Caco-2 (cell line): ENCODE data around the gene ZNF774. TPM values are rescaled to one million over a fixed set of nuclear protein-coding genes. Genes with fewer than 3 reads are reported as not detected.

Experiments
- BruUV-seq: library from RNA; stranded (reverse); fragments of 400-500 nt; replicated peaks from 2 replicates; lab custom pipeline; 2021; lab: Mats Ljungman, UMichigan
- CTCF ChIA-PET: fragments of 300-600 bp; sonication (Branson Sonifier 250); formaldehyde crosslinking; loops from one replicate; lab custom pipeline; 2022; ENCODE audit warnings: antibody characterized with exemption; lab: Charles Lee
- POLR2A ChIA-PET: fragments of 300-600 bp; sonication (Branson Sonifier 250); formaldehyde crosslinking; loops from one replicate; lab custom pipeline; 2022; ENCODE audit warnings: antibody characterized with exemption; lab: Charles Lee
- DNase-seq, 2 experiments: peaks; one replicate each; pipeline versions ENCODE4 v3.0.0 to v3.0.0-alpha.2; 2020 to 2022
- H3K27me3 ChIP-seq: replicated peaks from 2 replicates; pipeline ENCODE4 v1.6.0; 2011; ENCODE audit warnings: low read length; ENCODE audit not compliant: control insufficient read depth, insufficient read depth
- H3K36me3 ChIP-seq: 2 replicates; pipeline ENCODE4 v1.5.1; 2011; ENCODE audit warnings: low read length; ENCODE audit not compliant: control insufficient read depth, insufficient read depth
- H3K4me1 ChIP-seq: fragments of 250-450 bp; sonication (Bioruptor Pico); 2 replicates; pipeline ENCODE4 v1.5.1; 2020; ENCODE audit warnings: mild to moderate bottlenecking
- H3K4me3 ChIP-seq: 2 replicates; pipeline ENCODE4 v1.5.1; 2011; ENCODE audit warnings: low read depth, mild to moderate bottlenecking, control low read depth, low read length
- H3K9me3 ChIP-seq: fragments of 250-450 bp; sonication (Bioruptor Pico); 2 replicates; pipeline ENCODE4 v1.5.1; 2020; ENCODE audit warnings: mild to moderate bottlenecking, moderate library complexity
- H3K27ac Mint-ChIP-seq: one replicate; pipeline ENCODE4 v1.8.0; 2022; ENCODE audit warnings: mixed read lengths; ENCODE audit not compliant: unreplicated experiment
- H3K27me3 Mint-ChIP-seq: one replicate; pipeline ENCODE4 v1.8.0; 2022; ENCODE audit warnings: mixed read lengths; ENCODE audit not compliant: insufficient read depth, unreplicated experiment
- H3K36me3 Mint-ChIP-seq: one replicate; pipeline ENCODE4 v1.8.0; 2022; ENCODE audit warnings: mild to moderate bottlenecking, mixed read lengths; ENCODE audit not compliant: insufficient read depth, unreplicated experiment
- H3K4me1 Mint-ChIP-seq: one replicate; pipeline ENCODE4 v1.8.0; 2022; ENCODE audit warnings: low read depth, mixed read lengths; ENCODE audit not compliant: unreplicated experiment
- H3K4me3 Mint-ChIP-seq: one replicate; pipeline ENCODE4 v1.8.0; 2022; ENCODE audit warnings: mild to moderate bottlenecking, moderate library complexity, mixed read lengths; ENCODE audit not compliant: unreplicated experiment
- H3K9me3 Mint-ChIP-seq: one replicate; pipeline ENCODE4 v1.8.0; 2022; ENCODE audit warnings: mixed read lengths; ENCODE audit not compliant: unreplicated experiment
- intact Hi-C: fragments of 100-400 bp; cut with micrococcal nuclease; formaldehyde crosslinking; loops from one replicate; pipeline ENCODE4 v1.10.0; 2022; ENCODE audit not compliant: unreplicated experiment
- total RNA-seq: library from RNA; stranded (reverse); gene quantifications from 2 replicates; pipeline ENCODE4 v1.2.3, GENCODE V29; 2022
- TF ChIP-seq, protein P1 (sequence below), 2 experiments: fragments of 200-600 bp in 1 of 2; IDR thresholded peaks; 1 replicate in 1 of 2; 2 replicates in 1 of 2; pipeline versions ENCODE4 v1.5.1 to v1.8.0; 2011 to 2022; ENCODE audit warnings: antibody characterized with exemption in 1 of 2, control low read depth in 1 of 2, inconsistent platforms in 1 of 2, low read depth in 1 of 2, low read length in 1 of 2, mild to moderate bottlenecking in 1 of 2, moderate library complexity in 1 of 2; ENCODE audit not compliant: insufficient read depth in 1 of 2, severe bottlenecking in 1 of 2, unreplicated experiment in 1 of 2

ZNF774 gene
- total RNA-seq, 1 experiment from 2014 or later: 11.9 TPM

DNA sequence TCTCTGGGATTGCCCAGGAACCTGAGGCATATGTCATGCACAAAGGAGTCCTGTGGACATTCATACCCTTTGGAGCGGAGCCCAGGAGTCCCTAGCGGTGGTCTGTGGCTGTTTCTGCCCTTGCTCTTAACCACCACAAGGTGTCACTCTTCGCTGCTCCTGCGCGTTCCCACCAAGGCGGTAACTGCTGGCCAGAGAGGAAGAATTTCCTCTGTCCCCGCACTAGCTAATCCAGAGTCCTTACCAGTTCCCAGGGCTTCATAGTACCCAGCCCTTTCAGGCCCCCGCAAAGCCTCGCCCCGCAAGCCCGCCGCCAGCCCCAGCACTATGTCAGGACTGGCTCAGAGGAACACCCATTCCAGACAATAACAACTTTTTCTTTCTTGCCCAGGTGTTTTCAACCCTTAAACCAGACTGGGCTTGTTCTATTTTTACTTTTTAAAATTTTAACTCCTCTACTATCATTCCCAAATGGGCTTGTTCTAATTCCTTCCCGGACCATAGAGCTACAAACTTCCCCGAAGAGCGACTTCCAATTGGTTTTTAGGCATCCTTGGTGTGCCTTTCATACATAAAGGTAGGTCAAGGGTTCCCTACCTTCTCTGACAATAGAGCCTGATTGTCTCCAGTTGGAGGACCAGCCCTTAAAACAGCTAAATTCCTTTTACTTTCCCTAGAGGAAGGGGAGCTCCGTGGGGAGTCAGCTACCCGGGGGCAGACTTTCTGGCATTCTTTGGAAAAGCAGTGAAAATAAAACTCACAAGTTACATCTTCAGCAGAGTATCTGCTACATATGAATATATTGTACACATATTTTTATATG is 31.8 kb upstream of the ZNF774 start:
- Histone ChIP-seq H3K4me3 (peak overlapping the region; percentile 26), H3K27me3 (no peaks in the 10 kb centered on the region), H3K4me1 (peaks cover 17% of the 10 kb centered on the region), H3K36me3 (no peaks in the 10 kb centered on the region), H3K9me3 (no peaks in the 10 kb centered on the region)
- H3K27me3 Mint-ChIP-seq: no peaks in the 10 kb centered on the region
- ChIA-PET POLR2A (interaction anchor here (0.8 kb wide), 3 partner anchors 9 to 68 kb away, joined by 3 to 11 read pairs (median 4); partner anchors contain the start of gene IQGAP1), CTCF (interaction anchor here (0.7 to 2.6 kb wide), 19 partner anchors 9 to 328 kb away, joined by 3 to 32 read pairs (median 5); partner anchors contain the start of genes CIB1, GDPGP1, IQGAP1 and ZNF774)
- no peaks in the 10 kb centered on the region for H3K9me3 Mint-ChIP-seq
- no TSS peak for BruUV-seq
- peak overlapping the region; percentile 61 for H3K4me3 Mint-ChIP-seq
- intact Hi-C loops: loop anchor here (1.0 to 2.0 kb wide), 5 partner anchors 27 to 373 kb away; partner anchors contain the start of gene IQGAP1
- peaks cover 18% of the 10 kb centered on the region for H3K4me1 Mint-ChIP-seq
- H3K27ac Mint-ChIP-seq: peak overlapping the region; percentile 60
- no peaks in the 10 kb centered on the region for H3K36me3 Mint-ChIP-seq
- peak; percentile 86 for DNase-seq
- TF ChIP-seq, protein P1, sequence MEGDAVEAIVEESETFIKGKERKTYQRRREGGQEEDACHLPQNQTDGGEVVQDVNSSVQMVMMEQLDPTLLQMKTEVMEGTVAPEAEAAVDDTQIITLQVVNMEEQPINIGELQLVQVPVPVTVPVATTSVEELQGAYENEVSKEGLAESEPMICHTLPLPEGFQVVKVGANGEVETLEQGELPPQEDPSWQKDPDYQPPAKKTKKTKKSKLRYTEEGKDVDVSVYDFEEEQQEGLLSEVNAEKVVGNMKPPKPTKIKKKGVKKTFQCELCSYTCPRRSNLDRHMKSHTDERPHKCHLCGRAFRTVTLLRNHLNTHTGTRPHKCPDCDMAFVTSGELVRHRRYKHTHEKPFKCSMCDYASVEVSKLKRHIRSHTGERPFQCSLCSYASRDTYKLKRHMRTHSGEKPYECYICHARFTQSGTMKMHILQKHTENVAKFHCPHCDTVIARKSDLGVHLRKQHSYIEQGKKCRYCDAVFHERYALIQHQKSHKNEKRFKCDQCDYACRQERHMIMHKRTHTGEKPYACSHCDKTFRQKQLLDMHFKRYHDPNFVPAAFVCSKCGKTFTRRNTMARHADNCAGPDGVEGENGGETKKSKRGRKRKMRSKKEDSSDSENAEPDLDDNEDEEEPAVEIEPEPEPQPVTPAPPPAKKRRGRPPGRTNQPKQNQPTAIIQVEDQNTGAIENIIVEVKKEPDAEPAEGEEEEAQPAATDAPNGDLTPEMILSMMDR (IDR thresholded peaks at IDR 0.05; ENCODE audit: insufficient read depth in 1 of 2, low read depth in 1 of 2, low read length in 1 of 2, severe bottlenecking in 1 of 2, unreplicated experiment in 1 of 2): peak; percentile 96 to 97

DNA sequence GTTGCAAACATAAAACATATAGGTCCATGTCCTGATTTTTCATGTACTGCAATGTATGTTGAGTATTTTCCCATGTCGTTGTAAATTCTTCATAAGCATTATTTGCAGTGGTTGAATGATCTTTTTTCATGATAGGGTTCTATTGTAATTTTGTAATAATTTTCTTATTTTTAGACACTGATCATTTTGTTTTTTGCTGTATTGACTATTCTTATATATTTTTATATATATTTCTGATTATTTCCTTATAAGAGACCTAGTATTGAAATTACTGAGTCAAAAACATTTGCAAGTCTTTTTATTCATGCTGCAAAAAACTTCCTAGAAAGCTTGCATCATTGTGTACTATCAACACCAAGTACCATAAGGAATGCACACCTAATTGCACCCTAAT is 31.2 kb upstream of the ZNF774 start:
- Histone ChIP-seq H3K36me3 (no peaks in the 10 kb centered on the region), H3K4me3 (no peak overlapping the region), H3K9me3 (no peaks in the 10 kb centered on the region), H3K4me1 (peaks cover 17% of the 10 kb centered on the region), H3K27me3 (no peaks in the 10 kb centered on the region)
- no peak for DNase-seq
- Mint-ChIP-seq H3K27ac (peak overlapping the region; percentile 60), H3K9me3 (no peaks in the 10 kb centered on the region), H3K4me1 (peaks cover 18% of the 10 kb centered on the region), H3K27me3 (no peaks in the 10 kb centered on the region), H3K4me3 (no peak overlapping the region), H3K36me3 (no peaks in the 10 kb centered on the region)
- ChIA-PET CTCF (interaction anchor here (1.0 to 2.3 kb wide), 13 partner anchors 8 to 327 kb away, joined by 3 to 32 read pairs (median 6); partner anchors contain the start of genes CIB1, GDPGP1, IQGAP1 and ZNF774), POLR2A (interaction anchor here (0.8 kb wide), 1 partner anchor 9 kb away, joined by 4 read pairs; no protein-coding TSS in a partner anchor)
- intact Hi-C loops: loop anchor here (1.0 to 2.0 kb wide), 5 partner anchors 28 to 372 kb away; partner anchors contain the start of gene IQGAP1
- no TSS peak for BruUV-seq
- TF ChIP-seq, protein P1 (IDR thresholded peaks at IDR 0.05; ENCODE audit: insufficient read depth in 1 of 2, low read depth in 1 of 2, low read length in 1 of 2, severe bottlenecking in 1 of 2, unreplicated experiment in 1 of 2): no peak

DNA sequence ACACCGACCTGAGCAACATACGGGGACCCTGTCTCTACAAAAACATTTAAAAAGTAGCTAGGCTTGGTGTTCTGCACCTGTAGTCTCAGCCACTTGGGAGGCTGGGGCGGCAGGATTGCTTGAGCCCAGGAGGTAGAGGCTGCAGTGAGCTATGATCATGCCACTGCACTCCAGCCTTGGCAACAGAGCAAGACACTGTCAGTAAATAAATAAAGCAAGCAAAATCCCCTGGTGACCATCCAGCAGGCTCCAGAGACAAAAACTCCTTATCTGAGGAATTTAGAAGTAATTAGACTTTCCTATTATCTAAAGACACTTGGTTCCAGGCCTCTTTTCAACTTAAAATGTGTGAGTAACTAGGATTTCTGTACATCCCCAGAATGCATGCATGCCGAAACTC is 29.5 kb upstream of the ZNF774 start:
- ChIA-PET CTCF (no interaction called here), POLR2A (no interaction called here)
- Mint-ChIP-seq H3K36me3 (no peaks in the 10 kb centered on the region), H3K4me1 (peaks cover 18% of the 10 kb centered on the region), H3K4me3 (no peak overlapping the region), H3K27me3 (no peaks in the 10 kb centered on the region), H3K9me3 (no peaks in the 10 kb centered on the region), H3K27ac (peak overlapping the region; percentile 22)
- DNase-seq: peak in 1 of 2 experiments; percentile 36
- intact Hi-C loops: no loop called here
- BruUV-seq: no TSS peak
- Histone ChIP-seq H3K9me3 (no peaks in the 10 kb centered on the region), H3K4me3 (no peak overlapping the region), H3K36me3 (no peaks in the 10 kb centered on the region), H3K27me3 (no peaks in the 10 kb centered on the region), H3K4me1 (peaks cover 17% of the 10 kb centered on the region)
- TF ChIP-seq, protein P1 (IDR thresholded peaks at IDR 0.05; ENCODE audit: insufficient read depth in 1 of 2, low read depth in 1 of 2, low read length in 1 of 2, severe bottlenecking in 1 of 2, unreplicated experiment in 1 of 2): no peak
